Measurements from ENCODE around the gene DPP3.

DPP3 gene

GRCh38 chr11:66464916-66465315 lies 15.3 kb upstream of the DPP3 start:
- DNase-seq, result no peak

GRCh38 chr11:66465373-66466224 lies 14.6 kb upstream of the DPP3 start:
- DNase-seq, result no peak

DNA sequence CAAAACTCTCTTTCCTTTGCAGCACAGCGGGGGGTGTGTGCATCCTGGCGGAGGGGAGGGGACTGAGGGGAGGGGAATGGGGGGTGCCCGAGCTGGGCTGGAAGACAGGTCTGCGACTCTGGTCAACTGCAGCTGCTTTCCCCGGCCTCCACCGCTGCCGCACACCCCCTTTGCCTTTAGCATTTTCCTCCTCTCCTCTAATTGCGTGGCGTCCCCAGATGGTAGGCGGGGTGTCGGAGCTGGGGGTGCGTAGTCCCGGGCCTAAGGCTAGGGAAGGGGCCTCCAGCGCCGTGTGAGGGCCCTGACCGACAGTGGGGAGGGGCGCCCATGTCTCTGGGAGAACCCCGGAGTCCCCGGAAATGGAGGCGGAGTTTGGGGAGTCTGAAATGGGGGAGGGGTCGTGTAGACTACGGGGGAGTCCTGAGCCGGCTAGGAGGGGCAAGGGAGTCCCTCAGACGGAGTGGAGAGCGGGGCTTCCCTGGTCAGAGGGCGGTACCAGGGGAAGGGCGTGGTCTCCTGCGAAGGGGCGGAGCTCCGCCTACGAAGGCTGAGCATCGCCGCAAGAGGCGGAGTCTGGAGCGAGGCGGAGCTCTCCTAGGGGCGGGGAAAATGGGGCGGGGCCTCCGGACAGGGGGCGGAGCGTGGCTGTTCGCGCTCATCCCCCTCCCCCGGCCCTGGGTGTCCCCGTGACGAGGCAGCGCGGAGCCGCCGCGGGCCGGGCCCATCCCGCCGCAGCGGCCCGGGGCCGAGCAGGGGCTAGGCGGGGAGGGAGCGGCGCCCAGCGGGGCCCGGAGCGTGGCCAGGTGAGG lies 13.8 kb upstream of the DPP3 start, which contains the start of gene PELI3:
Gene PELI3, plus strand, starts transcription at position 681 of the 809 bp plus-strand sequence. CDS start 1,224 bp downstream, outside the sequence.
- peak; percentile 95 for DNase-seq

- DNase-seq, result no peak
Observed at GRCh38 chr11:66467034-66467659, 13.1 kb upstream of the DPP3 start.

DNA sequence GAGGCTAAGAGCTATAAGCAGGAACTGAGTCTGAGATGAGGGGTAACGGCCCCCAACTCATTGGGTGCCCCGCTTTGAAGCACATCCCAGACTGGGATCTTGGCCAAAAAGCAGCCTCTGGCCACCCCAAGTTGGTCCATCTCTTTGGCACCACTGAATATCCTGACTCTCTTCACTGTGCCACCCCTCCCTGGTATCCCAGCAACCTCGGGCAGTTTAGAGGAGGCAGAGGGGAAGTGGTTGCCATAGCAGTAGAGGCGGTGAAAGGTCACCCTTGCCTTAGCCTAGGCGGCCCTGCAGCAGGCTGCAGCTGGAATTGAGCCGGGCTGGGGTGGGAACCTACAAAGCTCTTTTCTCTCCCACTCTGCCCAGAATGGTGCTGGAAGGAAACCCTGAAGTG lies 12.5 kb upstream of the DPP3 start:
- no peak for DNase-seq

GRCh38 chr11:66468691-66469090 lies 11.5 kb upstream of the DPP3 start:
- no peak for DNase-seq

DNA sequence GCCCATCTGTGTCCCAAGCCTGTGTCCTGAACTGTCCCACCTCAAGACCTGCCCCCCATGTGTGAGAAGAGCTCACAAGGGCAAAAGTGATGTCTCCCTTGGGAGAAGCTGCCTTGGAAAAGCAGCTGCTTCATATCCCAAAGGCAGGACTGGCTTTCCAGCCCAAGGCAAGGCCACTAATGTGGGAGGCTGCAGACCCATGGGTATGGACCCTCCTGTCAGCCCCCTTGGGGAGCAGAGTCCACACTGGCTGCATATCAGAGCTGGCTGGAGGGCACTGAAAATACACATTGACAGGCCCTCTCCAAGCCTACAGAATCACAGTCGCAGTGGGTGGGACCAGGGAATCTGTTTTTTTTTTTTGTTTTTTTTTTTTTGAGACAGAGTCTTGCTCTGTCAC lies 10.8 kb upstream of the DPP3 start:
- DNase-seq, result no peak

DNA sequence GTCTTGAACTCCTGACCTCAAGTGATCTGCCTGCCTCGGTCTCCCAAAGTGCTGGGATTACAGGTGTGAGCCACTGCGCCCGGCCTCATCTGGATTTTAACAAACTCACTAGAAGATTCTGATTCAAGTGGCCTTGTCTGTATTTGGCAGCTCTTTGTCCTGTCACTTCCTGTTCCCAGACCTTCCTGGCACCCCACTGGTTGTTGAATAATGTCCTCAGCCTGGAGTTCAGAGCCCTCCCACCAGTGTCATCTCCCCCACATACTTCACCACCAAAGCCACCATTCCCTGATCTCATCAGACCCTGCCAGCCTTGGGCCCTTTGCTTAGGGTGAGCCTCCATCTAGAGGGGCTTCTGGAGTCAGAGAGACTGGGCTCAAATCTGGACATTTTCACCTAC lies 10.2 kb upstream of the DPP3 start:
- no peak for DNase-seq

DNA sequence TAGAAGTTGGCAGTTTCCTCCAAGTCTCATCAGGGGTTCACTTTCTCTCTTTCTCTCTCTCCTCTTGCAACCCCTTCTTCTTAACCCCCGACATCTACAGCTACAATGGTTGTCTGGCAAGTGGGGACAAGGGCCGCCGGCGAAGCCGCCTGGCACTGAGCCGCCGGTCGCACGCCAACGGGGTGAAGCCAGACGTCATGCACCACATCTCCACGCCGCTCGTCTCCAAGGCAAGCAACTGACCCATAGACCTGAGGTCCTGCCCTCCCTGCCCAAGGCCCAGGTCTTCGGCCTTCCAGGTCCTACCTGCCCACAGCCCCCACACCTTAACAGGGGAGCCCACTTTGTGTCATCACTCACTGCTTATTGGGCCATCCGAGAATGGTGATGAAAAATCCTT lies 9.1 kb upstream of the DPP3 start:
- no peak for DNase-seq

- no peak for DNase-seq
Observed at GRCh38 chr11:66472054-66472453, 8.2 kb upstream of the DPP3 start.

DNA sequence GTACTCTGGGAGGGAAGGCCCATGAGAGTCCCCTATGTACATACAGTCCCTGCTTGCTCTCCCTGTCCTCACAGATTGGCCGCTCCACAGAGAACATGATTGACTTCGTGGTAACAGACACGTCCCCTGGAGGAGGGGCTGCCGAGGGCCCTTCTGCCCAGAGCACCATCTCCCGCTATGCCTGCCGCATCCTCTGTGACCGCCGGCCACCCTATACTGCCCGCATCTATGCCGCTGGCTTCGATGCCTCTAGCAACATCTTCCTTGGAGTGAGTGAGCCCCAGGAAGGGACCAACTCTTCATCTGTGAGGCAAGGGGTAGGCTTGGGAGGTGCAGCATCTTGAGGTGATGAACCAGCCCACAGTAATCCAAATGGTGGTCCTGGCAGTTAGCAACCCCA lies 7.1 kb upstream of the DPP3 start:
- no peak for DNase-seq

- no peak for DNase-seq
Observed at GRCh38 chr11:66473608-66474515, 6.4 kb upstream of the DPP3 start.

DNA sequence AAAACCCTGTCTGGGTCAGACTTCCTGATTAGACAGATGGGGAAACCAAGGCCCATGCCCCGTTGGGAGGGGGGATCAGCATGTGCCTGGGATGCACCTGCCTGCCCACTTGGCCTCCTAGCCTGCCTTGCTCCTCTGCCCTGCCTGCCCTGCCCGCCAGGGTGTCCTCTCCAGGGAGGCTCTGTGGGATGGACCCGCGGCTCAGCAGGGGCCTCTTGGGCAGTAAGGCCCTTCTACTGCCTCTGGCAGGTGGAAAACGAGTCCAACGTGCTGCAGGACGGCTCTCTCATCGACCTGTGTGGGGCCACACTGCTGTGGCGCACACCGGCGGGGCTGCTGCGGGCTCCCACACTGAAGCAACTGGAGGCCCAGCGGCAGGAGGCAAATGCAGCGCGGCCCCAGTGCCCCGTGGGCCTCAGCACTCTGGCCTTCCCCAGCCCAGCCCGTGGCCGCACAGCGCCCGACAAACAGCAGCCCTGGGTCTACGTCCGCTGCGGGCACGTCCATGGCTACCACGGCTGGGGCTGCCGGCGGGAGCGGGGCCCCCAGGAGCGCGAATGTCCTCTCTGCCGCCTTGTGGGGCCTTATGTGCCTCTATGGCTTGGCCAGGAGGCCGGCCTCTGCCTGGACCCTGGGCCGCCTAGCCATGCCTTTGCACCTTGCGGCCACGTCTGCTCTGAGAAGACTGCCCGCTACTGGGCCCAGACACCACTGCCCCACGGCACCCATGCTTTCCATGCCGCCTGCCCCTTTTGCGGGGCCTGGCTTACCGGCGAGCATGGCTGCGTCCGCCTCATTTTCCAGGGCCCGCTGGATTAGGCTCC lies 4.7 kb upstream of the DPP3 start:
- DNase-seq, result no peak

DNA sequence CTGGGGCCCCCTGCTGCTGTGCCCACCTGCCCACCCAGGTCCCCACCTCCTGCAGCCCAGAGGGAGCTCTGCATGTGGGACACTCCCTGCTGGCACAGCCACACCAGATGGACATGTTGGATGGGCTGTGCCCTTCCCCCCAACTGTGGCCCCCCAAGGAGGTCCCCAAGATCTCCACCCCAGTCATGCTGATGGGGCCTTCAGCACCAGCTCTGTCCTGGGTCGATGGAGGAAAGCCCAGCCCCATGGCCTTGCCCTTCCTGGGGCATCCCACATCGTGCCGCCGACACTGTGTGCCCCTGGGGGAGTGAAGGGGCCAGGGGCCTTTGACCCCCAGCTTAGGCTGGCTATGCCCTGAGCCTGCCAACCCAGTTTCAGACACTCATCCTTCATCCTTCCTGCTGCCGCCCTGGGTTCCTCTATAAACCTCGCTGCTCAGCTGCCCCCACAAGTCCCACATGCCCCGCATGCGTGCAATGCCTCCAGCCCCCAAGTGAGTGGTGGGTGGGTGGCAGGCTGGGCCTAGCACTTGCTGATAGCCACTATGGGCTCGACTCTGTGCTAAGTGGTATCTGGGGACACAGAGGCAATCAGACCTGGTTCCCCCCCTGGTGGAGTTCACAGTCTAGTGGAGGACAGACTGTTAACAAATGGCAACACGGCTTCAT lies 3.9 kb upstream of the DPP3 start:
- DNase-seq, result no peak

GRCh38 chr11:66476841-66477251 lies 3.4 kb upstream of the DPP3 start:
- no peak for DNase-seq

- DNase-seq, result no peak
Observed at GRCh38 chr11:66477263-66478201, 2.7 kb upstream of the DPP3 start.

GRCh38 chr11:66478729-66479393 lies 1.4 kb upstream of the DPP3 start:
- DNase-seq, result no peak

- DNase-seq, result peak; percentile 53
Observed at GRCh38 chr11:66479394-66480116, 679 bp upstream of the DPP3 start.
